Hippocampal formation (tissue), 2 donors: ENCODE results near the gene KYNU.
"Not testable (repeated sequence)": the region's sequence is repeated elsewhere in the genome, so short reads cannot be mapped to it uniquely, and the experiment has no call there.

Experiments
- DNase-seq, 2 donors: peaks; one replicate each; lab custom pipeline; 2025; lab: John Stamatoyannopoulos, UW

The KYNU gene

GRCh38 chr2:143089520-143089919, 212.1 kb downstream of the KYNU start:
- not testable (repeated sequence) for DNase-seq
